Mesendoderm (in vitro differentiated cells): ENCODE results near the gene HELZ.

ENCODE experiments used
- DNase-seq: peaks from one replicate; pipeline ENCODE4 v3.0.0; 2013
- H2AK5ac ChIP-seq: 2 replicates; pipeline ENCODE4 v1.6.1; 2013; ENCODE audit warnings: low read length, inconsistent platforms
- H2BK120ac ChIP-seq: 2 replicates; pipeline ENCODE4 v1.6.1; 2013; ENCODE audit warnings: low read depth, mild to moderate bottlenecking, low read length, moderate library complexity, mixed read lengths
- H2BK15ac ChIP-seq: replicated peaks from 2 replicates; pipeline ENCODE4 v1.6.1; 2013; ENCODE audit warnings: low read depth, mild to moderate bottlenecking, moderate library complexity
- H2BK5ac ChIP-seq: 2 replicates; pipeline ENCODE4 v1.6.1; 2013; ENCODE audit warnings: low read length, inconsistent platforms
- H3K18ac ChIP-seq: 2 replicates; pipeline ENCODE4 v1.6.1; 2013; ENCODE audit warnings: mild to moderate bottlenecking, low read length, mixed read lengths
- H3K23ac ChIP-seq: one replicate; pipeline ENCODE4 v1.6.1; 2013; ENCODE audit warnings: low read length
- H3K27ac ChIP-seq: 2 replicates; pipeline ENCODE4 v1.5.1; 2013; ENCODE audit warnings: low read depth, mild to moderate bottlenecking, inconsistent platforms, low read length, moderate library complexity
- H3K27me3 ChIP-seq: 2 replicates; pipeline ENCODE4 v1.6.1; 2013; ENCODE audit warnings: low read length, control low read depth, mild to moderate bottlenecking, inconsistent platforms; ENCODE audit not compliant: insufficient read depth, poor library complexity
- H3K36me3 ChIP-seq: 2 replicates; pipeline ENCODE4 v1.6.1; 2013; ENCODE audit warnings: low read length, inconsistent platforms; ENCODE audit not compliant: control insufficient read depth, insufficient read depth
- H3K4ac ChIP-seq: one replicate; pipeline ENCODE4 v1.6.1; 2013; ENCODE audit warnings: low read depth, mild to moderate bottlenecking, low read length, moderate library complexity
- H3K4me1 ChIP-seq: 2 replicates; pipeline ENCODE4 v1.6.1; 2013; ENCODE audit warnings: low read depth, low read length, inconsistent platforms; ENCODE audit not compliant: control insufficient read depth
- H3K4me2 ChIP-seq: 2 replicates; pipeline ENCODE4 v1.6.1; 2013; ENCODE audit warnings: low read length
- H3K4me3 ChIP-seq: 2 replicates; pipeline ENCODE4 v1.5.1; 2013; ENCODE audit warnings: mild to moderate bottlenecking, low read length
- H3K56ac ChIP-seq: one replicate; pipeline ENCODE4 v1.6.1; 2013; ENCODE audit warnings: low read length
- H3K79me1 ChIP-seq: 2 replicates; pipeline ENCODE4 v1.6.1; 2013; ENCODE audit warnings: low read length, inconsistent platforms
- H3K79me2 ChIP-seq: 2 replicates; pipeline ENCODE4 v1.6.1; 2013; ENCODE audit warnings: mild to moderate bottlenecking, low read length; ENCODE audit not compliant: control insufficient read depth, insufficient read depth
- H3K9ac ChIP-seq: 2 replicates; pipeline ENCODE4 v1.6.1; 2013; ENCODE audit warnings: low read length, inconsistent platforms
- H4K5ac ChIP-seq: one replicate; pipeline ENCODE4 v1.6.1; 2013; ENCODE audit warnings: low read length
- H4K8ac ChIP-seq: one replicate; pipeline ENCODE4 v1.6.1; 2013; ENCODE audit warnings: low read depth, mild to moderate bottlenecking, control low read depth, low read length, moderate library complexity
- WGBS: extraction: QIAGEN DNeasy Blood & Tissue Kit; methylation state at CpG from one replicate; pipeline ENCODE4 v1.1.7; 2013; ENCODE audit warnings: low lambda C conversion rate, missing lambda C conversion rate; ENCODE audit not compliant: insufficient coverage; ENCODE audit errors: extremely low coverage; 5-methylcytosine and 5-hydroxymethylcytosine counted together

The HELZ gene

DNA sequence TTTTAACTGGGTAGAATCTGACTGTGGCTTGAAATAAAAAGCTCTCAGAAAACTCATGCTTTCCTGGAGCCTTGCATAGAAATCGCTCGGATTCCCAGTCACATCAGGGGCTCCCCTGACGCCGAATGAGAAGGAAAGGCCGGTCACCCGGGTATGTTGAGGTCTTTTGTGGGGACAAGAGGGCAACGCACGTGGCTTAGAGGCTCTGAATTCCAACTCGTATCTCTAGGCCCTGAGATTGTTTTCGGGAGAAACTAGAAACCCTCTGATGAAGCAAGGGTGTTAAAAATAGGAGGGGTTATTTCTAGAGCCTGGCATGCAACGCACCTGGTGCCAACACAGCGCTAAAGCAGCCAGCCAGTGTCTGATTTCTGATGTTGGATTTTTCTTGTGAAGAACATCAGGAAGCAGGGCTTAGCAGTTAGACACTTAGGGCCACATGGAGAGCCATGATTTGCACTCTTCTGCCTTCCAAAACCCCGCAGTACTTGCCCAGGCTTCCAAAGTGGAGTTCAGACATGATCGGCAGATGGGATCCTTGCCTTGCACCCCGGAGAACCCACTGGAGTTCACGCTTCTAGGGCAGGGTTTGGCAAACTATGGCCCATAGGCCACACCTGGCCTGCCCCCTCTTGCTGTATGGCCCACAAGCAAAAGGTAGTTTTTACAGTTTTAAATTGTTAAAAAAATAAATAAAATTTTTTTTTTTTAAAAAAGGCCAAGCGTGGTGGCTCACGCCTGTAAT, 188.1 kb downstream of the HELZ start:
- no peak overlapping the region for H3K9ac ChIP-seq
- no peak overlapping the region for H3K23ac ChIP-seq
- no peaks in the 10 kb centered on the region for H3K79me2 ChIP-seq
- H2BK120ac ChIP-seq = no peak overlapping the region
- no peak overlapping the region for H2BK15ac ChIP-seq
- H3K4me2 ChIP-seq = no peak overlapping the region
- H3K18ac ChIP-seq = no peak overlapping the region
- H3K79me1 ChIP-seq = no peaks in the 10 kb centered on the region
- H2BK5ac ChIP-seq = no peak overlapping the region
- no peak overlapping the region for H4K8ac ChIP-seq
- H3K36me3 ChIP-seq = no peaks in the 10 kb centered on the region
- H4K5ac ChIP-seq = no peak overlapping the region
- no peak for DNase-seq
- H3K56ac ChIP-seq = no peak overlapping the region
- H3K4ac ChIP-seq = no peak overlapping the region
- H3K4me3 ChIP-seq = no peak overlapping the region
- WGBS = no CpG with 5 or more reads among the region's 18 CpGs
- H2AK5ac ChIP-seq = no peak overlapping the region
- H3K4me1 ChIP-seq = no peaks in the 10 kb centered on the region
- no peaks in the 10 kb centered on the region for H3K27me3 ChIP-seq
- no peak overlapping the region for H3K27ac ChIP-seq

- Histone ChIP-seq H3K79me2 (no peaks in the 10 kb centered on the region), H4K5ac (no peak overlapping the region), H3K27ac (no peak overlapping the region), H3K56ac (no peak overlapping the region), H3K18ac (no peak overlapping the region), H3K36me3 (no peaks in the 10 kb centered on the region), H2BK15ac (no peak overlapping the region), H3K4me2 (no peak overlapping the region), H2BK5ac (no peak overlapping the region), H2BK120ac (no peak overlapping the region), H3K4me1 (no peaks in the 10 kb centered on the region), H3K4ac (no peak overlapping the region), H3K4me3 (no peak overlapping the region), H3K9ac (no peak overlapping the region), H2AK5ac (no peak overlapping the region), H4K8ac (no peak overlapping the region), H3K27me3 (no peaks in the 10 kb centered on the region), H3K79me1 (no peaks in the 10 kb centered on the region), H3K23ac (no peak overlapping the region)
- no CpG with 5 or more reads among the region's 29 CpGs for WGBS
- no peak for DNase-seq
Measured at GRCh38 chr17:67055811-67056745, 188.9 kb downstream of the HELZ start.

DNA sequence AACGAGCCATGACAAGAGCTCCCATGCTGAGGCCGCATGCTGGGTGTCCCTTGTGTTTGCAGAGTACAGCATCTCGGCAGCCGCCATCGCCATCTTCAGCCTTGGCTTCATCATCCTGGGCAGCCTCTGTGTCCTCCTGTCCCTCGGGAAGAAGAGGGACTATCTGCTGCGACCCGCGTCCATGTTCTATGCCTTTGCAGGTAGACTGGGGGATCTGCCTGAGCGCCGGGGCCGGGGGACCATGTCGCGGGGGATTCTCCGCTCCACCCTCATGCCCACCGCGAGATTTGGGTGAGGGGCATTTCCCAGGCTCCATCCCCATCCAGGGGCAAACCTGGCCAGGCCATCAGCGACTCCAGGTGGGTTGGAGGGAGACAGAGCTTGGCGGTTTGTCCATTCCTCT, 190.0 kb downstream of the HELZ start:
- Histone ChIP-seq H3K4me3 (no peak overlapping the region), H4K5ac (no peak overlapping the region), H3K27me3 (no peaks in the 10 kb centered on the region), H3K4ac (no peak overlapping the region), H3K4me2 (no peak overlapping the region), H3K79me2 (no peaks in the 10 kb centered on the region), H3K27ac (no peak overlapping the region), H3K56ac (no peak overlapping the region), H3K23ac (no peak overlapping the region), H3K9ac (no peak overlapping the region), H4K8ac (no peak overlapping the region), H2BK120ac (no peak overlapping the region), H3K4me1 (no peaks in the 10 kb centered on the region), H2AK5ac (no peak overlapping the region), H3K18ac (no peak overlapping the region), H2BK5ac (no peak overlapping the region), H3K36me3 (no peaks in the 10 kb centered on the region), H3K79me1 (no peaks in the 10 kb centered on the region), H2BK15ac (no peak overlapping the region)
- no peak for DNase-seq
- WGBS = no CpG with 5 or more reads among the region's 19 CpGs

- Histone ChIP-seq H3K18ac (no peak overlapping the region), H2BK5ac (no peak overlapping the region), H3K23ac (no peak overlapping the region), H3K79me2 (no peaks in the 10 kb centered on the region), H3K56ac (no peak overlapping the region), H3K36me3 (no peaks in the 10 kb centered on the region), H4K8ac (no peak overlapping the region), H4K5ac (no peak overlapping the region), H3K27ac (no peak overlapping the region), H2BK15ac (no peak overlapping the region), H2BK120ac (no peak overlapping the region), H3K27me3 (no peaks in the 10 kb centered on the region), H3K4me1 (no peaks in the 10 kb centered on the region), H3K4ac (no peak overlapping the region), H2AK5ac (no peak overlapping the region), H3K9ac (no peak overlapping the region), H3K4me3 (no peak overlapping the region), H3K79me1 (no peaks in the 10 kb centered on the region), H3K4me2 (no peak overlapping the region)
- no peak for DNase-seq
- no CpG with 5 or more reads among the region's 5 CpGs for WGBS
Measured at GRCh38 chr17:67054608-67055007, 190.4 kb downstream of the HELZ start.

- WGBS = no CpG with 5 or more reads among the region's 19 CpGs
Measured at GRCh38 chr17:67054011-67054591, 190.9 kb downstream of the HELZ start.

More at GRCh38 chr17:67054011-67054591, 190.9 kb downstream of the HELZ start:
- no peak overlapping the region for H2BK15ac ChIP-seq
- H3K27ac ChIP-seq = no peak overlapping the region
- H3K79me2 ChIP-seq = no peaks in the 10 kb centered on the region
- H3K18ac ChIP-seq = no peak overlapping the region
- no peak overlapping the region for H2BK5ac ChIP-seq
- no peak overlapping the region for H3K9ac ChIP-seq
- no peak overlapping the region for H3K23ac ChIP-seq
- no peak overlapping the region for H2AK5ac ChIP-seq
- DNase-seq = no peak
- H3K4ac ChIP-seq = no peak overlapping the region
- H3K56ac ChIP-seq = no peak overlapping the region
- no peaks in the 10 kb centered on the region for H3K27me3 ChIP-seq
- no peak overlapping the region for H2BK120ac ChIP-seq
- no peaks in the 10 kb centered on the region for H3K36me3 ChIP-seq
- no peak overlapping the region for H4K5ac ChIP-seq
- no peak overlapping the region for H4K8ac ChIP-seq
- H3K4me2 ChIP-seq = no peak overlapping the region
- H3K4me1 ChIP-seq = no peaks in the 10 kb centered on the region
- no peaks in the 10 kb centered on the region for H3K79me1 ChIP-seq
- H3K4me3 ChIP-seq = no peak overlapping the region
